NCI-H446 treated with DMSO at 0.1 percent for 48 hours (cell line): ENCODE data around the gene ATP2A1.
A peak's percentile ranks its signal among the peaks of the same experiment; 100 is the strongest.
"Not testable (repeated sequence)": the region's sequence is repeated elsewhere in the genome, so short reads cannot be mapped to it uniquely, and the experiment has no call there.

Source experiments
- DNase-seq: peaks from one replicate; lab custom pipeline; 2025; lab: John Stamatoyannopoulos, UW

The ATP2A1 gene

GRCh38 chr16:28935924-28936783 lies 57.9 kb downstream of the ATP2A1 start:
- DNase-seq = no peak

GRCh38 chr16:28936784-28937155 lies 58.5 kb downstream of the ATP2A1 start:
- DNase-seq = no peak

- no peak for DNase-seq
Measured at GRCh38 chr16:28937222-28937876, 59.1 kb downstream of the ATP2A1 start.

- no peak for DNase-seq
Measured at GRCh38 chr16:28938721-28939120, 60.4 kb downstream of the ATP2A1 start.

- not testable (repeated sequence) for DNase-seq
Measured at GRCh38 chr16:28939825-28940224, 61.5 kb downstream of the ATP2A1 start.

GRCh38 chr16:28943281-28943680 lies 65.0 kb downstream of the ATP2A1 start:
- no peak for DNase-seq

GRCh38 chr16:28946681-28947080 lies 68.4 kb downstream of the ATP2A1 start:
- DNase-seq = no peak

GRCh38 chr16:28950648-28951409 lies 72.5 kb downstream of the ATP2A1 start, which contains the start of gene NFATC2IP:
Gene NFATC2IP (plus strand): TSS chr16:28950937. CDS start chr16:28951012, 75 bp downstream.
- DNase-seq = peak; percentile 99

- no peak for DNase-seq
Measured at GRCh38 chr16:28951410-28951943, 73.2 kb downstream of the ATP2A1 start.
